NCI-H2107 treated with DMSO at 0.1 percent for 48 hours (cell line): ENCODE measurements around the gene DUSP3.

ENCODE experiments used
- DNase-seq: peaks from one replicate; lab custom pipeline; 2025; ENCODE audit not compliant: unreplicated experiment; lab: John Stamatoyannopoulos, UW

Gene DUSP3

DNA sequence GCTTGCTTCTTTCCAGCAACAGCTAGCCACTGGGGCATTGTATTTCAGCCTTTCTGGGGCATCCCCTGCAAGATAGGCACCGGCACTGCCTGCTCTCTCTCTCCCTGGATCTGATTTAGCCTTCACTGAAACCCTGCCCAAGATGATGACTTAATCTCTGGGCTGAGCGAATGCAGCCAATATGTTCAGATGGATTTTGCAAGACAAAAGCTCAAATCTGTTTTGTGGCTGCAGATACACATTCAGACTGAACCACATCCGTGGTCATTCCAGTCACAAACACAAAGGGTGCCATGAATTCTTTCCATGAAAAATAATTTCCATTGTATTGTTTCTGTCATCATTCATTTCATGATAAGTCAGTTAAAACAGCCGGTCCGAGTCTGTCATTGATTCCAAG lies 44.4 kb downstream of the DUSP3 start:
- DNase-seq: no peak

- no peak for DNase-seq
Measured at GRCh38 chr17:43733956-43734355, 44.8 kb downstream of the DUSP3 start.

- DNase-seq: no peak
Measured at GRCh38 chr17:43732958-43733357, 45.8 kb downstream of the DUSP3 start.

- no peak for DNase-seq
Measured at GRCh38 chr17:43728081-43728480, 50.7 kb downstream of the DUSP3 start.

- no peak for DNase-seq
Measured at GRCh38 chr17:43723697-43724359, 54.9 kb downstream of the DUSP3 start.

GRCh38 chr17:43722870-43723665 lies 55.7 kb downstream of the DUSP3 start:
- no peak for DNase-seq

DNA sequence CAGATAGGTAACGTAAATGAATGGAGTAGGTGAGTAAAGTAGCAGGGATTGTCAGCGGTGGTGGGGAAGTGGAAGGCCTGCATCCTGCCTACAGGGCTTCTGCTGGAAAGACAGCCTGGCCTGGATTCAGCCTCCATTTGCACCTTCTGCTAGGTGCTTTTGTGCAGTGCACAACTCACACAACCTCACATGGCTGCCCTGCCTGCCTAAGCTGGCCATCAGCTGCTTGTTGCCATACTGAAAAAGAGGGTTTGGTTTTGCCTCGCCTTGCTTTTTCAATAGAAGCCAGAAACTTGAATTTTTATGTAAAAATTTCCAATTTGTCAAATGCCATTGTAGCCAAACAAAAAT lies 56.5 kb downstream of the DUSP3 start:
- no peak for DNase-seq

GRCh38 chr17:43721537-43722268 lies 57.1 kb downstream of the DUSP3 start:
- no peak for DNase-seq

- peak; percentile 9 for DNase-seq
Measured at GRCh38 chr17:43720311-43721060, 58.3 kb downstream of the DUSP3 start.

DNA sequence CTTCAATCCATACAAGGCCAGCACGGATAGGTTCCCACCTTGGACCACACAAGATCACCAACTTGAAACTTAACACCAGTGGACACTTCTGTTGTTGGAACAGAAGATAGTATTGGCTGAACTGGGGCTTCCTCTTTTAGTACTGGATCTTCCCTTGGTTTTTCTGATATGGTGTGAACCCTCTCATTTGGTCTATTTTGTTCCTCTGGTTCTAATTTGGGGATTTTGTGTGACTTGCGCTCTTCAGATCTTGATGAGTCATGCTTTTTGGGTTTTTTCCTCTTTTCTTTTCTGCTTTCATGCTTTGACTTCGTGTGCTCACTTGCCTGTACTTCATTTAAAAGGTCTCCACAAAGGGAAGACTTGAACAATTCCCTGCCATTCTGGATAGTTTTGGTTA lies 59.2 kb downstream of the DUSP3 start:
- no peak for DNase-seq

DNA sequence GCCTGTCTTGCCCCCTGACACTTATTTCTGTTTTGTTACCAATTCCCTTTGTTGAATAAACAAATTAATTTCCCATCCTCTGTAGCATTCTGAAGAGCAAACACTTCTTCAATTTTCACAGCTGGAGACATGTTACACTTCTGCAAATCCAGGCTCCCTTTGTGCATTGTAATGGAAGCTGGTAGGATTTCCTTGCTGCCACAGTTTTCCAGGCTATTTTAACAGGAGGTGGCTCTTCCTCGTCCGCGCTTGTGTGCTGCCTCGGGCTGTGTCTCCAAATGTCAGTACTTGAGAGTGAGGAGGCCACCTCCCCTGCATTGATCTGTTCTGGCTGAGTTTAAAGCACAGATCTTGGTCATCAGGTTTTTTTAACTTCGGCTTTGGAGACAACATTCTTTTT lies 60.2 kb downstream of the DUSP3 start:
- DNase-seq: no peak

DNA sequence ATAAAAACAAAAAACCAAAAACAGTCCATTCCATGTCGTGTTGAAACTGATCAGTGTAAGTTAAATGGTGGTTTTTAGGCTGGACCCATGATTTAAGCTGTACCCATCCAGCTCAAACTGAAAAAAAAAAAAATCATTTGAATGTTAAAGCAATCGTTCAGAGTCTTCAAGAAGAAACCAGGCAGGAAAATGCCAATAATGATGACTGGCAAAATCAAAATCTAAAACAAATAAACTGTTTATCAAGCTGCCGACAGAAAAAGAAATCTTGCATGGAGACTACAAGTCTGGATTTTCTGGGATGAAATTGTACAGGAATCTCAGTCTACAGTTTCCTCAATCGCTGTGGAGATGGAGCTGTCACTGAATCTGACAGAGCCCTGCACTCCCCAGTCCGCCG lies 60.9 kb downstream of the DUSP3 start:
- DNase-seq: no peak
